IMR-90 (cell line): Measurements from ENCODE around the gene PRICKLE2. TPM values are rescaled to one million over a fixed set of nuclear protein-coding genes. Genes with fewer than 3 reads are reported as not detected.
A peak's percentile ranks its signal among the peaks of the same experiment; 100 is the strongest.

Source experiments
- ATAC-seq: fragments of 200-7000 bp; cut with Tn5 transposase; 2 replicates; pipeline ENCODE4 v1.9.1; 2020; ENCODE audit warnings: low read depth, mild to moderate bottlenecking, moderate library complexity
- BruUV-seq: library from RNA; stranded (reverse); fragments of 400-500 nt; replicated peaks from 2 replicates; lab custom pipeline; 2021; lab: Mats Ljungman, UMichigan
- CTCF ChIA-PET: fragments of 300-600 bp; formaldehyde crosslinking; extraction: SDS; loops from one replicate; lab custom pipeline; 2021; ENCODE audit warnings: antibody characterized with exemption; lab: Yijun Ruan, JAX
- POLR2A ChIA-PET: fragments of 300-600 bp; sonication (Branson Sonifier 250); formaldehyde crosslinking; loops from one replicate; lab custom pipeline; 2022; ENCODE audit warnings: antibody characterized with exemption; ENCODE audit not compliant: unreplicated experiment; lab: Charles Lee
- DNase-seq: peaks from one replicate; pipeline ENCODE4 v3.0.0; 2013
- H2AFZ ChIP-seq: replicated peaks from 2 replicates; pipeline ENCODE3; 2013; ENCODE audit warnings: low read length, mild to moderate bottlenecking; ENCODE audit not compliant: poor library complexity
- H2AK5ac ChIP-seq: 2 replicates; pipeline ENCODE4 v1.6.1; 2013; ENCODE audit warnings: low read depth, low read length, inconsistent platforms
- H2AK9ac ChIP-seq: replicated peaks from 2 replicates; pipeline ENCODE3; 2013; ENCODE audit warnings: mild to moderate bottlenecking, low read depth, low read length, moderate library complexity; ENCODE audit not compliant: poor library complexity
- H2BK120ac ChIP-seq: 2 replicates; pipeline ENCODE4 v1.6.1; 2013; ENCODE audit warnings: low read depth, low read length, inconsistent platforms
- H2BK15ac ChIP-seq: 3 replicates; pipeline ENCODE4 v1.6.1; 2013; ENCODE audit warnings: low read depth, low read length, inconsistent platforms
- H2BK20ac ChIP-seq: 2 replicates; pipeline ENCODE4 v1.6.1; 2013; ENCODE audit warnings: low read depth, mild to moderate bottlenecking, inconsistent platforms, low read length, moderate library complexity
- H2BK5ac ChIP-seq: 2 replicates; pipeline ENCODE4 v1.6.1; 2013; ENCODE audit warnings: mild to moderate bottlenecking, low read depth, low read length, inconsistent platforms; ENCODE audit not compliant: poor library complexity, severe bottlenecking
- H3K14ac ChIP-seq: replicated peaks from 2 replicates; pipeline ENCODE4 v1.6.1; 2013; ENCODE audit warnings: low read depth, low read length, inconsistent platforms
- H3K18ac ChIP-seq: 2 replicates; pipeline ENCODE4 v1.6.1; 2013; ENCODE audit warnings: low read depth, low read length, control low read depth
- H3K23ac ChIP-seq: 2 replicates; pipeline ENCODE4 v1.6.1; 2013; ENCODE audit warnings: low read depth, low read length, inconsistent platforms
- H3K27ac ChIP-seq: 2 replicates; pipeline ENCODE4 v1.5.1; 2013; ENCODE audit warnings: mild to moderate bottlenecking, control low read depth, low read length; ENCODE audit not compliant: insufficient read depth
- H3K27me3 ChIP-seq: 2 replicates; pipeline ENCODE4 v1.6.1; 2013; ENCODE audit warnings: low read length; ENCODE audit not compliant: control insufficient read depth, insufficient read depth
- H3K36me3 ChIP-seq: 2 replicates; pipeline ENCODE4 v1.6.1; 2013; ENCODE audit warnings: low read length, mixed read lengths; ENCODE audit not compliant: control insufficient read depth, insufficient read depth
- H3K4ac ChIP-seq: 2 replicates; pipeline ENCODE4 v1.6.1; 2013; ENCODE audit warnings: low read depth, low read length, inconsistent platforms
- H3K4me1 ChIP-seq: 2 replicates; pipeline ENCODE4 v1.6.1; 2013; ENCODE audit warnings: low read length, mixed read lengths; ENCODE audit not compliant: control insufficient read depth, insufficient read depth
- H3K4me2 ChIP-seq: 2 replicates; pipeline ENCODE4 v1.6.1; 2013; ENCODE audit warnings: low read depth, mild to moderate bottlenecking, control low read depth, low read length, moderate library complexity
- H3K4me3 ChIP-seq: 2 replicates; pipeline ENCODE4 v1.5.1; 2013; ENCODE audit warnings: low read depth, mild to moderate bottlenecking, control low read depth, low read length, moderate library complexity; ENCODE audit not compliant: insufficient read depth
- H3K56ac ChIP-seq: 2 replicates; pipeline ENCODE4 v1.6.1; 2013; ENCODE audit warnings: low read length, inconsistent platforms; ENCODE audit not compliant: insufficient read depth; ENCODE audit errors: extremely low read depth
- H3K79me1 ChIP-seq, 2 experiments: 2 replicates each; pipeline ENCODE4 v1.6.1; 2013; ENCODE audit warnings: low read length in 2 of 2, inconsistent platforms in 1 of 2, low read depth in 1 of 2
- H3K9ac ChIP-seq: 2 replicates; pipeline ENCODE4 v1.6.1; 2013; ENCODE audit warnings: low read depth, low read length, control low read depth
- H3K9me1 ChIP-seq: 2 replicates; pipeline ENCODE4 v1.6.1; 2013; ENCODE audit warnings: low read length, inconsistent platforms; ENCODE audit not compliant: insufficient read depth
- H3K9me3 ChIP-seq: 2 replicates; pipeline ENCODE4 v1.6.1; 2013; ENCODE audit warnings: low read length; ENCODE audit not compliant: control insufficient read depth, insufficient read depth
- H4K20me1 ChIP-seq: 2 replicates; pipeline ENCODE4 v1.6.1; 2013; ENCODE audit warnings: low read length, inconsistent platforms; ENCODE audit not compliant: insufficient read depth
- H4K5ac ChIP-seq: 2 replicates; pipeline ENCODE4 v1.6.1; 2013; ENCODE audit warnings: mild to moderate bottlenecking, low read depth, low read length, control low read depth
- H4K8ac ChIP-seq, 2 experiments: 2 replicates each; pipeline ENCODE4 v1.6.1; 2013; ENCODE audit warnings: low read depth in 2 of 2, low read length in 2 of 2, control low read depth in 1 of 2, inconsistent platforms in 1 of 2
- H4K91ac ChIP-seq: 2 replicates; pipeline ENCODE4 v1.6.1; 2013; ENCODE audit warnings: low read depth, low read length, inconsistent platforms; ENCODE audit not compliant: insufficient read depth
- MAFK ChIP-seq: IDR thresholded peaks from 2 replicates; pipeline ENCODE4 v1.6.1; 2012; ENCODE audit warnings: low read depth, low read length, improper control_type of control experiment
- SMC3 ChIP-seq: fragments of 150-350 bp; IDR thresholded peaks from 2 replicates; pipeline ENCODE4 v1.6.1; 2016; ENCODE audit warnings: low read depth, mild to moderate bottlenecking, antibody characterized with exemption, low read length, moderate library complexity
- WGBS, 2 experiments: methylation state at CpG; one replicate each; pipeline versions ENCODE4 v1.1.5 to v1.1.7; 2013; ENCODE audit warnings: missing lambda C conversion rate in 2 of 2; ENCODE audit not compliant: insufficient read length in 1 of 2; ENCODE audit errors: extremely low coverage in 2 of 2; 5-methylcytosine and 5-hydroxymethylcytosine counted together
- dilution Hi-C: fragments of 300-500 bp; cut with HindIII; formaldehyde crosslinking; loops from one replicate; pipeline ENCODE4 v1.14.3; 2018; ENCODE audit warnings: low sequenced_read_pairs; ENCODE audit not compliant: unreplicated experiment
- in situ Hi-C: fragments of 300-500 bp; cut with MboI; formaldehyde crosslinking; loops from 3 replicates; pipeline ENCODE4 v1.14.3; 2019; ENCODE audit warnings: low sequenced_read_pairs, inconsistent platforms, mixed read lengths
- intact Hi-C: fragments of 100-400 bp; cut with micrococcal nuclease; formaldehyde crosslinking; loops from 2 replicates; pipeline ENCODE4 v1.10.0; 2022
- polyA plus RNA-seq, 3 experiments: library from polyadenylated mRNA; depleted of rRNA; stranded (reverse); fragments of >200 nt; gene quantifications; 2 replicates each; pipeline ENCODE4 v1.2.3, GENCODE V29; 2012; ENCODE audit warnings: low replicate concordance in 1 of 3
- total RNA-seq: library from RNA; depleted of rRNA; stranded (reverse); fragments of >200 nt; gene quantifications from 2 replicates; pipeline ENCODE4 v1.2.3, GENCODE V29; 2012

Gene PRICKLE2
- total and polyA plus RNA-seq, 2 of the 4 experiments (the other 2 are of a cell fraction): 4.1 to 14.2 TPM

- POLR2A ChIA-PET: no interaction called here
Observed at GRCh38 chr3:64067506-64068346, 157.5 kb downstream of the PRICKLE2 start.

More at GRCh38 chr3:64067506-64068346, 157.5 kb downstream of the PRICKLE2 start:
- no peak overlapping the region for H2BK120ac ChIP-seq
- no peak overlapping the region for H2AK9ac ChIP-seq
- H4K20me1 ChIP-seq: no peaks in the 10 kb centered on the region
- dilution Hi-C loops: no loop called here
- H4K5ac ChIP-seq: no peak overlapping the region
- H4K91ac ChIP-seq: no peak overlapping the region
- no peaks in the 10 kb centered on the region; the same call in 1 of the 2 replicates for H3K9me1 ChIP-seq
- in situ Hi-C loops: no loop called here
- no peaks in the 10 kb centered on the region for H3K79me1 ChIP-seq
- no peak overlapping the region for H3K9ac ChIP-seq
- intact Hi-C loops: no loop called here
- no TSS peak for BruUV-seq
- H2BK5ac ChIP-seq: no peak overlapping the region
- no peak overlapping the region for H3K56ac ChIP-seq
- no peak for ATAC-seq
- H3K4me3 ChIP-seq: no peak overlapping the region
- no peak overlapping the region for H3K4ac ChIP-seq
- peaks cover 3% of the 10 kb centered on the region; the same call in 1 of the 2 replicates for H3K4me1 ChIP-seq
- TF ChIP-seq SMC3: no peak
- peak; percentile 89 for TF ChIP-seq MAFK
- peak overlapping the region; percentile 20; the same call in 2 of the 3 replicates for H2BK15ac ChIP-seq
- peaks cover 2% of the 10 kb centered on the region; the same call in 1 of the 2 replicates for H3K9me3 ChIP-seq
- no peak overlapping the region for H3K18ac ChIP-seq
- no peak overlapping the region for H3K23ac ChIP-seq
- DNase-seq: peak; percentile 20
- CTCF ChIA-PET: no interaction called here
- no peak overlapping the region for H3K14ac ChIP-seq
- no peak overlapping the region for H3K27ac ChIP-seq
- no peak overlapping the region for H2AK5ac ChIP-seq
- H2AFZ ChIP-seq: no peak overlapping the region
- no peaks in the 10 kb centered on the region for H3K36me3 ChIP-seq
- no peak overlapping the region for H4K8ac ChIP-seq
- H3K4me2 ChIP-seq: no peak overlapping the region
- 38% methylated on average over 4 of the region's 10 CpGs; no CpG with 5 or more reads in 1 of the 2 experiments for WGBS, 2 experiments
- H2BK20ac ChIP-seq: no peak overlapping the region
- H3K27me3 ChIP-seq: no peaks in the 10 kb centered on the region
